CD4-positive, alpha-beta T cell (primary cell): ENCODE data around the gene NRXN3. TPM values are rescaled to one million over a fixed set of nuclear protein-coding genes. Genes with fewer than 3 reads are reported as not detected.

ENCODE experiments used
- ATAC-seq: fragments of 200-7000 bp; cut with Tn5 transposase; one replicate; pipeline ENCODE4 v1.10.0; 2022; ENCODE audit warnings: mild to moderate bottlenecking; ENCODE audit not compliant: poor library complexity
- CTCF ChIA-PET: fragments of 350-600 bp; sonication (Branson Sonifier 250); formaldehyde crosslinking; loops from one replicate; lab custom pipeline; 2021; ENCODE audit warnings: antibody characterized with exemption, inconsistent platforms; lab: Charles Lee
- POLR2A ChIA-PET: fragments of 350-600 bp; sonication (Branson Sonifier 250); formaldehyde crosslinking; loops from one replicate; lab custom pipeline; 2021; ENCODE audit warnings: antibody characterized with exemption, inconsistent platforms; lab: Charles Lee
- DNase-seq, 14 experiments: peaks; one replicate each; pipeline ENCODE4 v3.0.0-alpha.2; 2013 to 2020; ENCODE audit warnings: mixed read lengths in 2 of 14
- H3K27ac ChIP-seq, 2 donors: one replicate each; pipeline versions ENCODE4 v1.5.1 to v1.7.0; 2013; ENCODE audit warnings: low read length in 2 of 2, low read depth in 1 of 2, mild to moderate bottlenecking in 1 of 2
- H3K27me3 ChIP-seq, 2 experiments: 1 replicate in 1 of 2; 2 replicates in 1 of 2; pipeline versions ENCODE4 v1.6.1 to v1.7.0; 2013; ENCODE audit warnings: low read length in 2 of 2, control low read depth in 1 of 2, mild to moderate bottlenecking in 1 of 2, moderate library complexity in 1 of 2; ENCODE audit not compliant: insufficient read depth in 2 of 2, control insufficient read depth in 1 of 2
- H3K36me3 ChIP-seq: one replicate; pipeline ENCODE4 v1.6.1; 2013; ENCODE audit warnings: low read length, control low read depth; ENCODE audit not compliant: insufficient read depth
- H3K4me1 ChIP-seq: one replicate; pipeline ENCODE4 v1.6.1; 2013; ENCODE audit warnings: low read length, control low read depth; ENCODE audit not compliant: insufficient read depth
- H3K4me3 ChIP-seq: one replicate; pipeline ENCODE4 v1.5.1; 2013; ENCODE audit warnings: mild to moderate bottlenecking, low read length, moderate library complexity
- H3K9me3 ChIP-seq, 2 experiments: 1 replicate in 1 of 2; 2 replicates in 1 of 2; pipeline versions ENCODE4 v1.6.1 to v1.7.0; 2013; ENCODE audit warnings: low read length in 2 of 2, mild to moderate bottlenecking in 2 of 2, control low read depth in 1 of 2, moderate library complexity in 1 of 2; ENCODE audit not compliant: control insufficient read depth in 1 of 2, insufficient read depth in 1 of 2
- H3K27ac Mint-ChIP-seq: one replicate; pipeline ENCODE4 v1.8.0; 2020; ENCODE audit warnings: mixed read lengths
- H3K27me3 Mint-ChIP-seq: one replicate; pipeline ENCODE4 v1.8.0; 2021; ENCODE audit warnings: mixed read lengths
- H3K36me3 Mint-ChIP-seq: one replicate; pipeline ENCODE4 v1.8.0; 2021; ENCODE audit warnings: low read depth, mixed read lengths
- H3K4me1 Mint-ChIP-seq: one replicate; pipeline ENCODE4 v1.8.0; 2021; ENCODE audit warnings: low read depth, mixed read lengths
- H3K4me3 Mint-ChIP-seq: one replicate; pipeline ENCODE4 v1.8.0; 2020; ENCODE audit warnings: mild to moderate bottlenecking, mixed read lengths
- H3K9me3 Mint-ChIP-seq: one replicate; pipeline ENCODE4 v1.8.0; 2020; ENCODE audit warnings: mixed read lengths
- CTCF ChIP-seq: fragments of 200-600 bp; IDR thresholded peaks from one replicate; pipeline ENCODE4 v1.8.0; 2022; ENCODE audit warnings: antibody characterized with exemption, mild to moderate bottlenecking
- intact Hi-C, 2 experiments: fragments of 100-400 bp; cut with DNase I in 1 of 2; cut with micrococcal nuclease in 1 of 2; formaldehyde crosslinking; loops; one replicate each; pipeline versions ENCODE4 v1.15.1 to v1.9.0; 2023 to 2025; cut with DNase I, micrococcal nuclease
- total RNA-seq, 174 experiments: library from RNA in 2 of 174; stranded (reverse) in 2 of 174; gene quantifications; one replicate each; pipeline ENCODE4 v1.2.3 and lab custom pipeline; 2021 to 2026

NRXN3 gene
- total RNA-seq, 2 experiments from 2014 or later, result not detected

DNA sequence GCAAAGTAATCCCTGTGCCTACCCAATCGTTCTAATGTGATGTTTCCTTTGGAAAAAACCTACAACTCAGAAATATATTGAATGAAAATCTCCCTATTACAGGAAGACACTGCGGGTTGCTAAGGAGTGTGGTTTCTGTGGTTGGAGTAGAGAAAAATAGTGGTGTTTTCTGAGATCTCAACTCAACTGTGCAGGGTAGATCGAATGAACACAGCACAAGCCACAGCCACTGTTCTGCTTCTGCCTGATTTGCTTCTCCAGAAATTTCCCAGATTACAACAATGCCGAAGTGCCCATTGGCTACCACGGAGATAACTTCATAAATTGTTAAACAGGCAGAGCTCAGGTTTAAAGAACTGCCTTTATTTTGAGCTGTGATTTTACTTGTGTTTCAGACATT is 1560.8 kb downstream of the NRXN3 start:
- Mint-ChIP-seq H3K4me3 (no peak overlapping the region), H3K9me3 (peaks cover 3% of the 10 kb centered on the region), H3K36me3 (no peaks in the 10 kb centered on the region), H3K27ac (no peak overlapping the region), H3K27me3 (no peaks in the 10 kb centered on the region), H3K4me1 (peaks cover 5% of the 10 kb centered on the region)
- H3K9me3 ChIP-seq, result no peaks in the 10 kb centered on the region
- ATAC-seq (no peak), DNase-seq (no peak)
- CTCF ChIA-PET, result no interaction called here
- no peaks in the 10 kb centered on the region for H3K4me1 ChIP-seq
- H3K27ac ChIP-seq, result no peak overlapping the region
- no peaks in the 10 kb centered on the region for H3K27me3 ChIP-seq
- POLR2A ChIA-PET, result no interaction called here
- no peak for TF ChIP-seq CTCF
- no peak overlapping the region for H3K4me3 ChIP-seq
- H3K36me3 ChIP-seq, result no peaks in the 10 kb centered on the region
- intact Hi-C loops, result no loop called here

DNA sequence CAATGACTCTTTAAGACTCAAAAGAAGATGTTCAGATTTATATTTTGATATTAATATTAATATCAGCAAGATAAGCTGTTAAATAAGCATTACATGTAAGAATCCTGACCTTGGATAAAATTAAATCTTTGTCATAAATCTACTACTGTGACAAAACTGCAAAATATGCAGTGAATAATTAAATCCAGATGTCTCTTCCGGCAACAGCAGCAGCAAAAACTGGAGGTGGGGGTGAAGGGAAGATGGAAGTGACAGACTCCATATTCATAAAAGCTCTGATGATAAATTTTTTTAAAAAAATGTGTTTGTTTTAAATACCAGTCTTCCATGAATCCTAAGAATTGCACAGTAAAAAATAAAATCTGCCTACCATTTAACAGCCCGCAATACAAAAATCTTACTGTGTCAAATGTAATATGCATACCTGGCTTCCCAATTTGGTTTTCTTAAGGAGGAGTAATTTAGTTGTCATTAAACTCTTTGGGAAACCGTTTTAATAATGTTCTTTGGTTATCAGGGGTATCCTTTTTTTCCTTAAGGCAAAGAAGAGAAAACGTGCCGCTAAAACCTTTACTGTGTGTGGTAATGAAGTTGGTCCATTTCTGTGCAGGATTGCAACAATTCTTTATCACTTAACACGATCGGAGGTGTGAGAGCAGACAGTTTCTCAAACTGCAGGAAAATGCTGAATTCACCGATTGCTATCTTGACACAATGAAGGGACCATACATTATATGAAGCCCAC is 1562.9 kb downstream of the NRXN3 start:
- intact Hi-C loops, result no loop called here
- POLR2A ChIA-PET, result no interaction called here
- H3K9me3 Mint-ChIP-seq, result peaks cover 9% of the 10 kb centered on the region
- Histone ChIP-seq H3K27ac (no peak overlapping the region), H3K9me3 (peaks cover 0 to 4% of the 10 kb centered on the region in 2 experiments), H3K27me3 (no peaks in the 10 kb centered on the region), H3K36me3 (no peaks in the 10 kb centered on the region), H3K4me1 (no peaks in the 10 kb centered on the region), H3K4me3 (no peak overlapping the region)
- H3K27me3 Mint-ChIP-seq, result no peaks in the 10 kb centered on the region
- no peaks in the 10 kb centered on the region for H3K36me3 Mint-ChIP-seq
- DNase-seq, result no peak
- CTCF ChIA-PET, result interaction anchor here (0.7 kb wide), 1 partner anchor 11 kb away, joined by 3 read pairs; no protein-coding TSS in a partner anchor
- H3K4me3 Mint-ChIP-seq, result no peak overlapping the region
- no peak for ATAC-seq
- H3K4me1 Mint-ChIP-seq, result peaks cover 5% of the 10 kb centered on the region
- no peak for TF ChIP-seq CTCF
- H3K27ac Mint-ChIP-seq, result no peak overlapping the region

GRCh38 chr14:79734151-79734550 is 1564.0 kb downstream of the NRXN3 start:
- Histone ChIP-seq H3K4me1 (no peaks in the 10 kb centered on the region), H3K9me3 (peaks cover 0 to 4% of the 10 kb centered on the region in 2 experiments), H3K27ac (no peak overlapping the region), H3K4me3 (no peak overlapping the region), H3K27me3 (no peaks in the 10 kb centered on the region), H3K36me3 (no peaks in the 10 kb centered on the region)
- no peak for DNase-seq
- Mint-ChIP-seq H3K4me3 (no peak overlapping the region), H3K27me3 (no peaks in the 10 kb centered on the region), H3K4me1 (no peaks in the 10 kb centered on the region), H3K36me3 (no peaks in the 10 kb centered on the region), H3K27ac (no peak overlapping the region), H3K9me3 (peaks cover 12% of the 10 kb centered on the region)
- ATAC-seq, result no peak
- ChIA-PET POLR2A (no interaction called here), CTCF (interaction anchor here (0.7 kb wide), 1 partner anchor 10 kb away, joined by 3 read pairs; no protein-coding TSS in a partner anchor)
- TF ChIP-seq CTCF, result no peak
- intact Hi-C loops, result no loop called here
